Right lobe of liver (tissue), 6 donors: ENCODE data around the gene KRTAP10-4. TPM values are rescaled to one million over a fixed set of nuclear protein-coding genes. Genes with fewer than 3 reads are reported as not detected.

Experiments used
- ATAC-seq, 4 donors: fragments of 200-7000 bp; cut with Tn5 transposase; one replicate each; pipeline ENCODE4 v1.9.1; 2020; ENCODE audit warnings: mild to moderate bottlenecking in 4 of 4, moderate library complexity in 4 of 4
- DNase-seq, 3 donors: peaks; one replicate each; pipeline ENCODE4 v3.0.0-alpha.2; 2020
- H3K27ac ChIP-seq, 3 donors: fragments of 200-600 bp; one replicate each; pipeline ENCODE4 v1.8.0; 2022
- H3K27me3 ChIP-seq, 2 donors: fragments of 200-600 bp; one replicate each; pipeline ENCODE4 v1.8.0; 2022
- H3K36me3 ChIP-seq, 4 donors: fragments of 200-600 bp; sonication (generic) in 1 of 4; one replicate each; pipeline versions ENCODE4 v1.5.1 to v1.8.0; 2017 to 2022; ENCODE audit warnings: control low read depth in 1 of 4
- H3K4me1 ChIP-seq, 4 donors: fragments of 200-600 bp; sonication (generic) in 1 of 4; one replicate each; pipeline versions ENCODE4 v1.5.1 to v1.8.0; 2017 to 2022; ENCODE audit warnings: control low read depth in 1 of 4
- H3K4me3 ChIP-seq, 3 donors: fragments of 200-600 bp; one replicate each; pipeline ENCODE4 v1.8.0; 2022
- H3K9me3 ChIP-seq, 4 donors: fragments of 200-600 bp; sonication (generic) in 1 of 4; one replicate each; pipeline versions ENCODE4 v1.5.1 to v1.8.0; 2017 to 2022; ENCODE audit warnings: control low read depth in 1 of 4
- CTCF ChIP-seq, 4 donors: fragments of 200-600 bp in 3 of 4; fragments of 450-650 bp in 1 of 4; IDR thresholded peaks; one replicate each; pipeline versions ENCODE4 v1.5.1 to v1.8.0; 2016 to 2022; ENCODE audit warnings: antibody characterized with exemption in 4 of 4, mild to moderate bottlenecking in 2 of 4
- POLR2A ChIP-seq: fragments of 450-650 bp; IDR thresholded peaks from one replicate; pipeline ENCODE4 v1.6.1; 2017; ENCODE audit warnings: antibody characterized with exemption, mild to moderate bottlenecking
- WGBS: methylation state at CpG from one replicate; pipeline ENCODE4 v1.1.6; 2018; ENCODE audit warnings: low coverage, low lambda C conversion rate; ENCODE audit not compliant: insufficient coverage; ENCODE audit errors: missing lambda C conversion rate; 5-methylcytosine and 5-hydroxymethylcytosine counted together
- intact Hi-C, 2 donors: fragments of 100-400 bp; cut with DNase I; formaldehyde crosslinking; loops; one replicate each; pipeline versions ENCODE4 v1.11.2 to v1.14.1; 2022
- total RNA-seq, 6 experiments: library from RNA; depleted of rRNA in 2 of 6; stranded (reverse); fragments of >200 nt in 2 of 6; fragmentation: NEBNext Ultra II Directional in 3 of 6; extraction: Animal tissue kit (Norgen Biotek cat#: 25700) in 3 of 6; gene quantifications; one replicate each; pipeline versions ENCODE4 v1.1.0 to v1.2.4, GENCODE V29; 2016 to 2023
- donor health status: DM: no; HTN: yes; CAD: no.
- donor health status: DM: no; HTN: no; CAD: no.
- donor health status: DM: no; HTN: no; CAD: no.
- donor health status: DM: no; HTN: yes; CAD: no.
- donor health status: DM: no; HTN: yes; CAD: no.

KRTAP10-4 gene
- total RNA-seq, 6 experiments from 2014 or later = not detected

- ATAC-seq (no peak), DNase-seq (peak in 2 of 3 donors; percentile 7 to 33)
- intact Hi-C loops = no loop called here
- H3K4me3 ChIP-seq = no peak overlapping the region
- no peak overlapping the region for H3K27ac ChIP-seq
- no peaks in the 10 kb centered on the region for H3K27me3 ChIP-seq
- no peaks in the 10 kb centered on the region for H3K36me3 ChIP-seq
- 88% methylated on average over 19 of the region's 37 CpGs for WGBS
- no peaks in the 10 kb centered on the region for H3K4me1 ChIP-seq
- TF ChIP-seq POLR2A (no peak), CTCF (IDR thresholded peaks at IDR 0.05) (no peak)
- no peaks in the 10 kb centered on the region for H3K9me3 ChIP-seq
These were observed 46.2 kb upstream of the KRTAP10-4 start for GRCh38 chr21:44527156-44527982.

DNA sequence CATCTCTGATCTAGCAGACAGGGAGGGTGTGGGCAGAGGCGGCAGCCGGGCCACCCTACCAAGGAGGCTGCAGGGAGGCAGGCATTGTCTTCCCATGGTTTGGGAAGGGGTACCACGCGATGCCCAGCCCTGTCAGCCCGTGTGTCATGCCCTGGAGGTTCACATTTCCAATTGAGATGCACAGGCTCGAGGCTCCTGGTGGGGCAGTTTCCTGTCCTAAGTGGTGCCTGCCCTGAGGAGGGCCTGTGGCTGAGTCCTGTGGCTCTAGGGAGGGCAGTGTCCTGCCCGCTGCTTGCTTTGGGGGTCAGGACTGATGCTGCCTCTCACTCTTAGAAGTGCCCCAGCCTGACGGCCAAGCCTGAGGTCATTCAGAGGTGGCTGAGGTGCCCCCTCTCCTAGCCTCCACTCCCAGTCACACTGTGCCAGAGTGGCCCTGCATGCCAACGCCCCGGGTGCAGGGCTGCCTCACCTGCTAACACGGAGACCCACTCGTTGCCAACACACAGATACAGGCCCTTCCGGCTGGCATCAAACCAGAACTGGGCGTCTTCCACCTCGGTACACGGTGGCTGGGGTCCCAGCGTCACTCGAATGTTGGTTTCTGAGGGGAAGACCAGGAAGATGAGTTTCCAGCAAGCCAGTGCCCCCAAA is 45.4 kb upstream of the KRTAP10-4 start:
- no CpG with 5 or more reads among the region's 18 CpGs for WGBS
- DNase-seq = peak in 2 of 3 donors; percentile 18 to 37

GRCh38 chr21:44528634-44528995 is 44.9 kb upstream of the KRTAP10-4 start:
- no peaks in the 10 kb centered on the region for H3K9me3 ChIP-seq
- no peaks in the 10 kb centered on the region for H3K36me3 ChIP-seq
- DNase-seq (no peak), ATAC-seq (no peak)
- no peak overlapping the region for H3K27ac ChIP-seq
- TF ChIP-seq CTCF (IDR thresholded peaks at IDR 0.05) (no peak), POLR2A (no peak)
- H3K4me1 ChIP-seq = no peaks in the 10 kb centered on the region
- intact Hi-C loops = no loop called here
- H3K4me3 ChIP-seq = no peak overlapping the region
- no peaks in the 10 kb centered on the region for H3K27me3 ChIP-seq
- no CpG with 5 or more reads among the region's 10 CpGs for WGBS

More for the DNA sequence above, 45.4 kb upstream of the KRTAP10-4 start:
- no peak for ATAC-seq
- Histone ChIP-seq H3K36me3 (no peaks in the 10 kb centered on the region), H3K4me3 (no peak overlapping the region), H3K27me3 (no peaks in the 10 kb centered on the region), H3K9me3 (no peaks in the 10 kb centered on the region), H3K27ac (no peak overlapping the region), H3K4me1 (no peaks in the 10 kb centered on the region)
- no peak for TF ChIP-seq POLR2A
- TF ChIP-seq CTCF (IDR thresholded peaks at IDR 0.05) = no peak
- intact Hi-C loops = no loop called here

GRCh38 chr21:44529011-44529421 is 44.5 kb upstream of the KRTAP10-4 start:
- TF ChIP-seq CTCF (IDR thresholded peaks at IDR 0.05) (no peak), POLR2A (no peak)
- no peaks in the 10 kb centered on the region for H3K27me3 ChIP-seq

More at GRCh38 chr21:44529011-44529421, 44.5 kb upstream of the KRTAP10-4 start:
- DNase-seq = peak in 2 of 3 donors; percentile 9 to 28
- H3K36me3 ChIP-seq = no peaks in the 10 kb centered on the region
- no peak overlapping the region for H3K4me3 ChIP-seq
- WGBS = no CpG with 5 or more reads among the region's 17 CpGs
- no peak overlapping the region for H3K27ac ChIP-seq
- no peaks in the 10 kb centered on the region for H3K4me1 ChIP-seq
- H3K9me3 ChIP-seq = no peaks in the 10 kb centered on the region
- ATAC-seq = no peak
- intact Hi-C loops = no loop called here
